Spleen (tissue), 7 donors: ENCODE results near the gene OIP5.

Experiments
- POLR2AphosphoS5 ChIP-seq, 3 donors: sonication (generic); formaldehyde crosslinking; IDR thresholded peaks; one replicate each; pipeline ENCODE4 v1.5.1; 2017; ENCODE audit warnings: antibody characterized with exemption in 3 of 3
- TF ChIP-seq, protein P1 (sequence below), 11 experiments: fragments of 200-600 bp in 7 of 11; fragments of 450-650 bp in 4 of 11; sonication (generic) in 4 of 11; IDR thresholded peaks in 8 of 11; conservative IDR thresholded peaks in 3 of 11; 1 replicate in 7 of 11; 2 replicates in 4 of 11; pipeline versions ENCODE4 v1.4.0 to v1.8.0; 2016 to 2021; ENCODE audit warnings: antibody characterized with exemption in 11 of 11, inconsistent platforms in 4 of 11, mild to moderate bottlenecking in 1 of 11
- donor health status: DM: no; HTN: no; CAD: no; lungs with moderate emphysema.
- donor health status: DM: no; HTN: no; CAD: no.
- donor health status: DM: no; HTN: no; CAD: no.

DNA sequence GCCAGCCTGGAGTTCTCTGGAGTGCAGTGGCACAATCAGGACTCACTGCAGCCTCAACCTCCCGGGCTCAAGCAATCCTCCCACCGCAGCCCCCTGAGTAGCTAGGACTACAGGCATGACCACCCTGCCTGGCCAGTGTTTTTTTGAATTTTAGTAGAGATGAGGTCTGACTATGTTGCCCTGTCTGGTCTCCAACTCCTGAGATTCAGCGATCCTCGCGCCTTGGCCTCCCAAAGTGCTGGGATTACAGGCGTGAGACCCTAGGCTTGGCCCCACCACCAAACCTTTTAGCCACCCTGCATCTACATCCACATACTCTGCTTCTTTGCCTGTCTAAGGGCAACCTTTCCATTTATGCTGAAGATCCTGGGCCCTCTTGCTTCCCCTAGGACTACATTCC is 4.7 kb upstream of the OIP5 start:
- TF ChIP-seq, protein P1, sequence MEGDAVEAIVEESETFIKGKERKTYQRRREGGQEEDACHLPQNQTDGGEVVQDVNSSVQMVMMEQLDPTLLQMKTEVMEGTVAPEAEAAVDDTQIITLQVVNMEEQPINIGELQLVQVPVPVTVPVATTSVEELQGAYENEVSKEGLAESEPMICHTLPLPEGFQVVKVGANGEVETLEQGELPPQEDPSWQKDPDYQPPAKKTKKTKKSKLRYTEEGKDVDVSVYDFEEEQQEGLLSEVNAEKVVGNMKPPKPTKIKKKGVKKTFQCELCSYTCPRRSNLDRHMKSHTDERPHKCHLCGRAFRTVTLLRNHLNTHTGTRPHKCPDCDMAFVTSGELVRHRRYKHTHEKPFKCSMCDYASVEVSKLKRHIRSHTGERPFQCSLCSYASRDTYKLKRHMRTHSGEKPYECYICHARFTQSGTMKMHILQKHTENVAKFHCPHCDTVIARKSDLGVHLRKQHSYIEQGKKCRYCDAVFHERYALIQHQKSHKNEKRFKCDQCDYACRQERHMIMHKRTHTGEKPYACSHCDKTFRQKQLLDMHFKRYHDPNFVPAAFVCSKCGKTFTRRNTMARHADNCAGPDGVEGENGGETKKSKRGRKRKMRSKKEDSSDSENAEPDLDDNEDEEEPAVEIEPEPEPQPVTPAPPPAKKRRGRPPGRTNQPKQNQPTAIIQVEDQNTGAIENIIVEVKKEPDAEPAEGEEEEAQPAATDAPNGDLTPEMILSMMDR (IDR thresholded peaks at IDR 0.05 in 8 of 11, conservative IDR thresholded peaks at IDR 0.05 in 3 of 11): no peak
- TF ChIP-seq POLR2AphosphoS5 (IDR thresholded peaks at IDR 0.05): no peak
